Activated effector memory CD4-positive, alpha-beta T cell treated with anti-CD3 and anti-CD28 coated beads, Interleukin-2, amount 50 U/mL, for 16 hours (primary cell): Measurements from ENCODE around the gene KLHL5.
A peak's percentile ranks its signal among the peaks of the same experiment; 100 is the strongest.

Source experiments
- DNase-seq: peaks from one replicate; pipeline ENCODE4 v3.0.0-alpha.2; 2020

The KLHL5 gene

DNA sequence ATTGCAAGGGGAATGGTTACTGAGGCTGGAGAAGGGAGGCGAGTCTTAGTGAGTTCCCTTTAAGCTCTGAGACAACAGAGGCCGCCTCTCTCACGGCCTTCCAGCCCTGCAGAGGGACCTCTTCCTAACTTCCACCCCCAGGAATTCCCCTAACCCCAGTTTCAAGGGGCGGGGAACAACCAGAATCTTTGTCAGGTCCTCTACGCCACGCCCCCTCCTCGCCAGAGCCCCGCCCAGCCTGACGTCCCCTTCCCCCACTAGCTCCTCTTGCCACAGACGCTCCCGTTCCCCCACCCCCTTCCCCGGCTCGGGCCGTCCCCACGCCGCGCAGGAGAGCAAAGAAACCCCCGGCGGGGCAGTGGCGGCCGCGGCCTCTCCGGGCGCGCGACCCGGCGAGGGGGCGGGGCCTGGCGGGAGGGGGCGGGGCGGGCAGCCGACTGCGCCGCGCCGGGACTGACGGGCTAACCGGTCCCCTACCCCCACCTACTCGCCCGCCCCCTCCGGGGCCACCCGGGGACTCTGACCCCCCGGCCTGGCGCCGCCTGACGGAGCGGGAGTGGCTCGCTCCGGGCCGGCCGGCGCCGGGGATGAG lies 17.6 kb upstream of the KLHL5 start:
- DNase-seq: peak; percentile 98

DNA sequence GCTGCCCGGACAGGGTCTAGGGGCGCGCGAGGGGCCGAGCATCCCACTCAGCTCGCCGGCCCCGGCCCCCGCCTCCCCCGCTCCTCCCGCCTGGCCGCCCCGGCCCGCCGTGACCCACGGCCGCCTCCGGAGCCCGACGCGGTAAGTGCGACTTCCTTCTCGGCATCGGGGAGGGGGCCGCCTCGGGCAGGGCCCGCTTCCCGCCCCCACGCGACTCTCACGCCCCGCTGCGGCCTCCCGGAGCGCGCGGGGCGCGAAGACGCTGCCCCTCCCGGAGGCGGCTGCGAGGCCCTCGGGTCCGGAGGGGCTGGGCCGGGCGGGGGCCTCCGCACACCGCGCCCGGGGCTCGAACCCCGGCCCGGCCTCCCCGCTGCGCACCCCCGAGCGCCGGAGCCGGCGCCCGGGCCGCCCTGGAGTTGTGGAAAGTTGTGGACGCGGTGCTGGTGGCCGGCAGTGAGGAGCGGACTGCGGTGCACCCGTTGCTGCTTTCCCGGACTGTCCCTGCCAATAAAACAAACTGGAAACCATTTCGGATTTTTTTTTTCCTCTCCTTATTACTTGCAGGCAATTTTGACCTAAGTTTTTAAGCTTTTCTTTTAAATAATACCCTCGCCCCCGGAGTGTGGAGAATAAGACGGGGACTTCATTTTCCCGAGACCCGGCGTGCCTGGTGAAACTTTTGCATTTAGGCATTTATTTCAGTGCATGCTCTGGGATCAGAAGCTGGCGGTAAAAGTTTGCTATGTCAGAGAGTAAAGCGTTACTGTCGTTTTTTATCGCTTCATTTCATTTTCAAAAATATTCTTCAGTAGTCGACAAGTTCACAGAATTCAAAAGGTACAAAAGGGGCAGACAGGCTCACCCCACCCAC lies 16.8 kb upstream of the KLHL5 start:
- DNase-seq: peak; percentile 81

DNA sequence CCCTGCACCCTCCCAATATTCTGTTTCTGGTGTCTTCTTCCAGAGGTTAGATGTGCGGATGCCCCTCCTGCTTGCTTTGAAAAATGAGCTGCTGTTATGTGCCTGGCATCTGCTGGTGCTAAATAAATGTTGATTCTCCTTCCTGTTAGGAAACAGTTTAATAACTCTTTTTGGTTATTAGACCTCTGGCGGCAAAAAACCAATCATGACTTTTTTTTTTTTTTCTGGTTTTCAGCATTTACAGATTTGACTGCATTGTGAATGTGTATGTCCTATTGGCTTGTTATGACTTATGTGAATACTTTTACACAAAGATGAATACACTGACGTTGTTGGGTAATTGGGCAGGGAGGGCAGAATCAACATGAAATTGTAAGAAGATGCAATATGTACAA lies 16.2 kb upstream of the KLHL5 start:
- DNase-seq: peak; percentile 70

DNA sequence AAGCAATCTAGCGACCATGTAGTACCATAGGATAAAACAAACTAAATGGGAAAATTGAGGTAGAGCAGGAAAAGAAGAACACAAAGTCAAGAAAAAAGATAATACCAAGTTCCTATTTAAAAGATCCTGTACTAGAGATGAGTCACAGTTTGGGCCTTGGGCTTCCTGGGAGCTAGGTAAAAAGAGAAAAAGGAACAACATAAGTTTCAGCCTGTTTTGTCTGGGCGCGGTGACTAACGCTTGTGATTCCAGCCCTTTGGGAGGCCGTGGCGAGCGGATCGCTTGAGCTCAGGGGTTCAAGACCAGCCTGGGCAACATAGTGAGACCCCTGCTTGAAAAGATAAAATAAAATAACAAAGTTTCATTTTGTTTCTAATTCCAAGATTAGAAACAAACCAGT lies 15.8 kb upstream of the KLHL5 start:
- no peak for DNase-seq

DNA sequence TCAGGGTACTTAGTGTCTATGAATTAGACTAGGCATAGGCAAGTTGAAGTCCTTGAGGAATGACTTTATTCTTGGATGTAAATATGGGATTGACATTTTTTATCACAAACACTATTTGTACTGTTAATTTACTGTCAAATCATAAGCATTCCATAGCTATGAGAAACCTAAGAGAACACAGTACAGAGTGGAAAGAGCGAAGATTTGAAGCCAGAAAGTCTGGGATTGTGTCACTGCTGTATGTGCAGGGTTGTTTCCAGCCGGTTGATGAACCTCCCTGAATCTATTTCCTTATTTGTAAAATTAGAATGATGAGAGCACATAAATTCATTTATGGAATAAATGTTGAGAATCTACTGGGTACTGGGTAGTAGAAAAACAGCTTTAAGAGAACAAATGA lies 14.4 kb upstream of the KLHL5 start:
- DNase-seq: no peak

DNA sequence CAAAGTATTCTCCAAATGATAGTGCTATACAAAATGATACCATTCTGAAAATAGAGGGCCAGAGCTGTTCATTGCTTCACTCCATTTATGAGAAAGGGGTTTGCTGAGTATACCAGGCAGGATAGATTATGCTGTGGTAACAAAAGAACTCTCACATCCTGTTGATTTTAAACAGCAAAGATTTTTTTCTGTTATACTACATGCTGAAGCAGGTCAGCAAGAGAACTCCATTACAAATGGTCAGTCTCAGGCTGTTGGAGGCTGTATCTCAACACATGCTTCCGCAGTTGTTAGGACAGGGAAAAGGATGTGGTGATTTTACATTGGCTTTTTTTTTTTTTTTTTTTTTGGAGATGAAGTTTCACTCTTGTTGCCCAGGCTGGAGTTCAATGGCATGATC lies 13.7 kb upstream of the KLHL5 start:
- no peak for DNase-seq

DNA sequence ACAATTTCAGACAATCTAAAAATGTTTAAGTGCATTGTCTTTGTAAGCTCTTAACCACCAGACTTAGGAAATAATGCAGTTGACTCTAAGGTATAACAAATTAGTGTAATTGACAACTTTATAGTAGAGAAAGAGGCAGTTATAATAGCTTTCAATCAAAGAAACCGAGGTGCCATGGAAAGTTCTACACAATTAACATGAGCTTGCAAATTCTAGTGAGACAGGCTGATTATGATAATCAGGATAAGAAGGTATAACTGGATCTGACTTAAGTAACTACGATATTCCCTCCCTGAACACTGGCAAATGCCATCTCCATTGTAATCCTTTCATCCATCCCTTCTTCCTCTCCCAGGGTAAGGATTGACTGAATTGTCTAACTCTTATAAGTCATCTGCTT lies 11.4 kb upstream of the KLHL5 start:
- no peak for DNase-seq

DNA sequence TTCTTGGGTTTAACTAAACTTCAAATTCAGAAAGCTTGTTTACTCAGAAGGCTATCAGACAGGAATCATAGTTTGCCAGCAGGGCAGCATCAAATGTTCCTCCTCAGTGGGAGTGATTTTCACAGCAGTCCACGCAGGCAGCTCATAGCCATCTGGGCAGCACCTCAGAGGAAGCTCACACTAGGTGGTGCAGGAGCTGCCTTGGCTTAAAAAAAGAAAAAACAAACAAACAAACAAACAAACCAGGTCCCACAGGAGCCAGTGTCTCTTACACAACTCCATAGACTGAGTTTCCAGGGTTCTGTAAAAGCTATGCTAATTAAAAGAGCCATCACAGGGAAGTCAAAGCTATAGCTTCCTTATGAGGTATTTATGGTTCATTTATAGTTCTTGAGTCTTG lies 10.5 kb upstream of the KLHL5 start:
- no peak for DNase-seq

DNA sequence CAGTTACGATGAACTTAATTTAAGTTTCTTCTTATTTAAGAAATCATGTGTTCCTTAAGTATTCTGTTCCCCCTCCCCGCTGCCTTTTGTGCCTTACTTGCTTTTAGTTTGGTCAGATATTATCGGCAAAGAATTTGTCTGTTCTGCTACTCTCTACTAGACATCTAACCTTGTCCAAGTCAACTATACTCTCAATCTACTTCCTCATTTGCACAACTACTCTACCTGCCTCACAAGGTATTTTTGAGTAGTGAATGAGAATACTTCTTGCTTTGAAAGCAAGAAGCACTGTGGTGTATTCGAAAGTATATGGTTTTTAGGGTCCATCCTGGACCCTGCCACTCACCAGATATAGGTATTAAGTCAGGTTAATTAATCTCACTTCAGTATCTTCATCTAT lies 8.0 kb upstream of the KLHL5 start:
- no peak for DNase-seq

DNA sequence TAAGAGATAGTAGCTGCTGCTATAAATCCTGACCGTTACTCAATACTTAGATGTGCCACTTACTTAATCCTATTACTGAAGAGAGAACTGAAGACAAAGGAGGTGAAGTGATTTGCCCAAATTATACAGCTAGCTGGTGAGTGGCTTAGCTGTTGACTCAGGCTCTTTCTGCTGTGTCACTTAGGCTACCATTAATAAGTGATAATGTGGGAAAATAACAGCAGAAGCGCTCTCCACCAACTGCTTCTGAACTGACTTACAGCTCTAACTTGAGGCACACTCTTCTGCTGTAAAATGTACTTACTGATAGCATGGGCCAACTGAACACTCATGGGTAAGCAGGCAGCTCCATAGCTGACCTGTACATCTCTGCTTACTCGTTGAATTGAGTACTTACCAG lies 7.5 kb upstream of the KLHL5 start:
- no peak for DNase-seq

DNA sequence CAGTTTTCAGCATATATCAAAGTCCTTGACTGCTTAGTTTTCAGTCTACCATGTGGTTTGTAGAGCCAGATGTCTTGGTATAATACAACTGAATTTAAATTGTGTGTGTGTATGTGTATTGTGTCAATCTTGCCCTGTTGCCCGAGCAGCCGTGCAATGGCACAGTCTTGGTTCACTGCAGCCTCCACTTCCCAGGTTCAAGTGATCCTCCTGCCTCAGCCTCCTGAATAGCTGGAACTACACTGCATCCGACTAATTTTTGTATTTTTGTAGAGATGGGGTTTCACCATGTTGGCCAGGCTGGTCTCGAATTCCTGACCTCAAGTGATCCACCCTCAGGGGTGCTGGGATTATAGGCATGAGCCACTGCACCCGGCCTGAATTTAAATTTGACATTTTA lies 6.0 kb upstream of the KLHL5 start:
- DNase-seq: no peak

DNA sequence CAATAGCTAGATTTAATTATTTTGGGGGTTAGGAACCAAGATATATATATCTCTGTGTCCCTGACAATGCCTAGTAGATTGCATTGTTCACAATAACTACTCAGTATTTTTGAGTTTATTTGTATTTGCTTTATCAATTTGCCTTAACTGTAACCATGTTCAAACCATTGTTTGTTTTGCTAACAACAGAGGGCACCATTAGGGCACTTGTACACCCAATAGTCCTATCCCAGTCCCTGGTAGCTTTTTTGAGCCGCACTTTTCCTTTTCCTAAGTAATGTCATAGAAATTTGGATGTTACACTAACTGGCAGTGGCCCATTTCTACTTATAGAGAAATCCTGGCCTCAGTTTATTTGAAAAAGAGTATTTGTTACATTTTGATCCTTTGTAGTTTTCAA lies 575 bp upstream of the KLHL5 start:
- no peak for DNase-seq

DNA sequence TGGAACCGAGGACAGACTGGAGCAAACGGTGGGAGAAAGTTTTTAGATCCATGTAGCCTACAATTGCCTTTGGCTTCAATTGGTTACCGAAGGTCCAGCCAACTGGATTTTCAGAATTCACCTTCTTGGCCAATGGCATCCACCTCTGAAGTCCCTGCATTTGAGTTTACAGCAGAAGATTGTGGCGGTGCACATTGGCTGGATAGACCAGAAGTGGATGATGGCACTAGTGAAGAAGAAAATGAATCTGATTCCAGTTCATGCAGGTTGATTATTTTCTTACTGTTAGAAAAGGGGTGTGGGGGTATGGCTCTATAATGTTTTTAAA lies 702 bp downstream of the KLHL5 start:
- DNase-seq: no peak

DNA sequence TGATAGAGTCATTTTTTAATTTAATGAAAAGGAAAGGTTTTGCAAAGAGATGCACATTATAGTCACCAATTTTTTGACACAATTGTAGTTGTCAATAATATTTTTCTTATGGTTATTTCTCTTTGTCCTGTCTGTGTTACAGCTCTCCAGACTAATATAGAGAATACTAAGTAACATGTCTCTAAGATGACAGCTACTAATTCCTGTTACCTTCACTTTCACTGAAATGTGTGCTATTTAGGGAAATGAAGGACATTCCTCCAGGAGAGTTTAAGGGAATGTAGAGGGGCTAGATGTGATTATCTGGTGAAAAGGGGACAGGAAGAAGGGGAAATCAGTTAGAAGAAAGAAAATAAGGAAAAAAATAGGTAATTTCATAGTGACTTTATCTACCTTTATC lies 1.4 kb downstream of the KLHL5 start:
- DNase-seq: no peak

DNA sequence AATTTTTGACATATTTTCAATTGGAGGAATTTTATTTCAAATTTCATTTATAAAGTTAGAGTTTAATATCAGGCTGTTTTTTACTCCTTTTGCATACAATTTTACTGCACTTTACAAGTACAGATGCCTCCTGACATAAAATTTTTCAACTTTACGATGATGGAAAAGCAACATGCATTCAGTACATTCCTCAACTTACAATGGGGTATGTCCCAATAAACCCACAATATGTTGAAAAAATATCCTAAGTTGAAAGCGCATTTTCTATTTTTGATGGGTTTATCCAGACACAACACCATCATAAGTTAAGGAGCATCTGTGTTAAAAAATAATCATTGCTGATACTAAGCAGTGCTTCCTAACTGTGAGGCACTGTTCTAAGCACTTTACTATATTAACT lies 4.3 kb downstream of the KLHL5 start:
- no peak for DNase-seq

DNA sequence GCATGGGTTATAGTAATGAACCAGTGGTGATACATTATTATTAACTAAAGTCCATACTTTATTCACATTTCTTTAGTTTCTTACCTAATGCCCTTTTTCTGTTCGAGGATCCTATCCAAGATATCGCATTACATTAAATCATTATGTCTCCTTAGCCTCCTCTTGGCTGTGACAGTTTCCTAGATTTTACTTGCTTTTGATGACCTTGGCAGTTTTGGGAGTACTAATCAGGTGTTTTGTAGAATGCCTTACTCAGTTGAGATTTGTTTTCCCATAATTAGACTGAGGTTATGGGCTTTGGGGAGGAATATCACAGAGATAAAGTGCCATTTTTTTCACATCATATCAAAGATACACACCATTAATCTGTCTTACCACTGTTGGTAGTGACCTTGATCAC lies 5.0 kb downstream of the KLHL5 start:
- no peak for DNase-seq

DNA sequence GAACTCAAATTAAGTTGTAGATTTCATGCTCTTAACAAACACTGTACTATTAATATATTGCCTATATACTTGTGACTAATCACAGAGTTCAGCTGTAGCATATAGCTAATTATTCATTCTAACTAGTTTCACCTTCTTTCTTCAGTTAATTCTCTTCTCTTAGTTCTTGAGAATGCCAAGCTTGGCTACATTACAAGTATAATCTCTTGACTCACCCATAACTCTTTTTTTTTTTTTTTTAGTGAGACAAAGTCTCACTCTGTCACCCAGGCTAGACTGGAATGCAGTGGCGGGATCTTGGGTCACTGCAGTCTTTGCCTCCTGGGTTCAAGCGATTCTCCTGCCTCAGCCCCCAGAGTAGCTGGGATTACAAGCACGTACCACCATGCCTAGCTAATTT lies 5.4 kb downstream of the KLHL5 start:
- no peak for DNase-seq

DNA sequence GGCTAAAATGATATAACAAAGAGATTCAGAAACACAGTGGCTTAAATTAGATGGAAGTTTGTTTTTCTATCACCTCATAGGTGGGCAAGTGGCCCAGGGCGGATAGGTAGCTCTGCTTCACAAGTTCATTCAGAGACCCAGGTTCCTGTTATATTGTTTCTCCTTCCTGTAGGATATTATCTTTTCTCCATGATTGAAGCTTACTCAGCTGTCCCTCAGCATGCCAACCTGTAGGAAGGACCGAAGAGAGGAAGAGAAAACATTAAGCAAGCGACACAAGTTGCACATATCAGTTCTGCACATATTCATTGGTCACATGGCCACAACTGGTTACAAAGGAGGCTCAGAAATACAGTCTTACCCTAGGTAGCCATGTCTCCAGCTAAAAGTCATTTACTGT lies 6.9 kb downstream of the KLHL5 start:
- DNase-seq: no peak

DNA sequence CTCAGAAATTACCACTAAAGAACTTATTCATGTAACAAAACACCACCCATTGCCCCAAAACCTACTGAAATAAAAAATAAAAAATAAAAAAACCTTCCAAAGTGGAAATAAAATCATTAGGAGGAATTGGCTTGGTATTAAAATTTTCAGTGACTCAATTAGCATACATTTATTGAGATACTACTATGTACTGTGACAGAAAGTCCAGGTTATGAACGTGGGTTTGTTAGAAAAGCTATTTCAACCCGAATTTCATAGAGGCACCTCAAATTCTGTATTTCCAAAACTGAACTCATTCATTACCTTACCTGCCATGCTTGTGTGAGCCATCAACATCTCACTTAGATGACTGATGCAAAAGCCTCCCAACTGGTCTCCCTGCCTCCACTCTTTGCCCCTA lies 16.8 kb downstream of the KLHL5 start:
- DNase-seq: no peak

DNA sequence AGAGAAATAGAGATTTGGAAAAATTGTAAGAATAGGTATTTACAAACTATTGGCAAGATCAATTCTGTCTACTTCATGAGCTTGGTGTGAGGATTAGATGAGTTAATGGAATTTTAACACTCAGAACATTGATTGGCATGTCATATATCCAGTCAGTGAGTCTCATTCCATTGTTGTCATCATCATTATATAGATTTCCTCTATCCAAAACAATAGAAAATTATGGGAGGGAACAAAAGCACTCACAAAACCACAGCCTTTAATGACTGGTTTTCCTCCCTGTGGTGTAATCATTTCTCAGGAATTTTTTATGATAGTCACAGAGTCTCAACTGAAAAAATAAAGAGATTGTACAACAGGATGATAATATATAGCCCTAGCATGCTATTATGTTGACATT lies 21.1 kb downstream of the KLHL5 start:
- no peak for DNase-seq

DNA sequence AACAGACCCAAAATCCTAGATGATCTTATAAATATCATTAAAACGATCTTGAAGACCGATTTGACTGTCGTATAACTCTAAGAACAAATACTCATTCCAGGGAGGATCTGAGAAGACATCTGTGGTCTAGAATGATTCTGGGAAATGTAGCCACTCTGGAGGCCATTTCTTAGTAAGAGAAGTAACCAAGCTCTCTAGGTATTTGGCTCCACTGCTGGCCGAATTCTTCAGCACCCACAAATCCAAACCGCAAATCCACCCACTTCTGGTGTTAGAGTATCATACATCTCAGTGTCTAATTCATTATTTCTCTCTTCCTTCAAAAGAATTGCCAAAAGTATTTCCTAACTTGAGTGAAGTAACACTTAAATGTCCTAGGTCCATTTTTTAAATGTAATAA lies 23.9 kb downstream of the KLHL5 start:
- no peak for DNase-seq

DNA sequence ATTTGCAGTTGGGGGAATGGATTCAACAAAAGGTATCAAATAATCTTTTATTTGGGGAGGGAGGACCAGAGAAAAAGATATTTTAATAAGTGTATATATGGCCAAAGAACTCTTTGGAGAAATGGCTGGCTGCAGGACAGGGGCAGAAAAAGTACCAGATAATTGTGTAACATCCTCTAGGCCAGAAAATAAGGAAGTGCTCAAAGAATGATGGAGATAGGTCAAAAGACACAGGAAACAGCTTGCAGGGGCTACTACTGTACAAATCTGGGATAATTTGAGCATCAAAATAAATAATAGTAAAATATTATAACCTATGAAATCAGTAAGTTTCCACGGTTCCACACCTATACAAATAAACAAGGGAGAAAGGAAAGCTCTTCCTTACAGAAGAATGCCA lies 34.8 kb downstream of the KLHL5 start:
- DNase-seq: no peak

DNA sequence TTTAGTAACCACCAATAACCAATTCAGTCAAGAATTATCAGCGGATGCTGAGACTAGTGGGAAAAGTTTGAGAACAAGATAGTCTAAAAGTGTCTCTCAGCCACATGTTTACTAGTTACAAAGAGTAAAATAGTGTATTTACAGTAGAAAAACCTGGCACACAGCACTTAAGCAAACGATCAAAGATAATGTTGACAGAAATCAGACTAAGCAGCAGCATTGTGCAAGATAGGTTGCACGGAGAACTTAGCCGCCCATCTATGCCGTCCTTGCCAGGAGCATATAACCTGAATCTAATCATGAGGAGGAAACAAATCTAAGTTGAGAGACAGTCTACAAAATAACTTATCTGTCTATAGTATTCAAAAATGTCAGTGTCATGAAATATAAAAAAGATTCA lies 35.3 kb downstream of the KLHL5 start:
- no peak for DNase-seq

DNA sequence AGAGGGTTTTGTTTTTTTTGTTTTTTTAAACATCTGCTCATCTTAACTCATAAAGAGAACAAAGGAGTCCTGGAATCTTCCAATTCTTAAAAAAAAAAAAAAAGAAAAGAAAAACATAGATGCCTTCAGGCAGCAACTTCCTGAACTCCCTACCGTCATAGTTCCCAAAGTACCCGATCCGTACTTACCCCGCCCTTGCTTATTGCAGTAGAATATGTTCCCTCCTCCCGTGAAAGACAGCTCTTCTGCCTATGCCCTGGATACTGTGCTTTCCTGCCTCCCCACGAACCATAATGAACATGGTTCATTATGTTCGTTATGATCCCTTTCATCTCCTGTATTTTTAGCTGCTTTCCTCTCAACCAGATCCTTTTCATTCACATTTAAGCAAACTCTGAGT lies 40.3 kb downstream of the KLHL5 start:
- DNase-seq: no peak

DNA sequence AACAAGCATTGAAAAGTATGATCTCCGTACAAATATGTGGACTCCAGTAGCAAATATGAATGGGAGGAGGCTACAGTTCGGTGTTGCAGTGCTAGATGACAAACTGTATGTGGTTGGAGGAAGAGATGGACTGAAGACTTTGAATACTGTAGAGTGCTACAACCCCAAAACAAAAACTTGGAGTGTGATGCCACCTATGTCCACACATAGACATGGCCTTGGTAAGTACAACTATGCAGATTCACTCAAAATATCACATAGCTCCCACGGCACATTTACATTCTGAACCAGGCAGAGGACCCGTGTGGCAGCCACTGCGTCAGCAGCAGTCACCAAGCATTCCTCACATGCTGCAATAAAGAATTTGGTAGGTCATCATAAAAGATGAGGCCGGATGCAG lies 41.3 kb downstream of the KLHL5 start:
- no peak for DNase-seq
